Calu3 (cell line): ENCODE measurements around the gene C1orf21. TPM values are rescaled to one million over a fixed set of nuclear protein-coding genes. Genes with fewer than 3 reads are reported as not detected.

Experiments
- BruUV-seq: library from RNA; stranded (reverse); fragments of 400-500 nt; replicated peaks from 2 replicates; lab custom pipeline; 2021; lab: Mats Ljungman, UMichigan
- CTCF ChIA-PET: fragments of 300-600 bp; sonication (Branson Sonifier 250); formaldehyde crosslinking; loops from one replicate; lab custom pipeline; 2022; ENCODE audit warnings: antibody characterized with exemption; lab: Charles Lee
- DNase-seq: peaks from one replicate; pipeline ENCODE4 v3.0.0; 2022
- H3K27ac Mint-ChIP-seq: one replicate; pipeline ENCODE4 v1.8.0; 2022; ENCODE audit warnings: mixed read lengths; ENCODE audit not compliant: unreplicated experiment
- H3K27me3 Mint-ChIP-seq: one replicate; pipeline ENCODE4 v1.8.0; 2022; ENCODE audit warnings: mixed read lengths; ENCODE audit not compliant: unreplicated experiment
- H3K36me3 Mint-ChIP-seq: one replicate; pipeline ENCODE4 v1.8.0; 2022; ENCODE audit warnings: mild to moderate bottlenecking, moderate library complexity, mixed read lengths; ENCODE audit not compliant: insufficient read depth, unreplicated experiment
- H3K4me1 Mint-ChIP-seq: one replicate; pipeline ENCODE4 v1.8.0; 2022; ENCODE audit warnings: mild to moderate bottlenecking, low read depth, mixed read lengths; ENCODE audit not compliant: unreplicated experiment
- H3K4me3 Mint-ChIP-seq: one replicate; pipeline ENCODE4 v1.8.0; 2022; ENCODE audit warnings: mild to moderate bottlenecking, low read depth, moderate library complexity, mixed read lengths; ENCODE audit not compliant: unreplicated experiment
- H3K9me3 Mint-ChIP-seq: one replicate; pipeline ENCODE4 v1.8.0; 2022; ENCODE audit warnings: low read depth, mixed read lengths; ENCODE audit not compliant: unreplicated experiment
- CTCF ChIP-seq: fragments of 200-600 bp; IDR thresholded peaks from one replicate; pipeline ENCODE4 v1.8.0; 2022; ENCODE audit warnings: antibody characterized with exemption; ENCODE audit not compliant: unreplicated experiment
- intact Hi-C: fragments of 100-400 bp; cut with micrococcal nuclease; formaldehyde crosslinking; loops from one replicate; pipeline ENCODE4 v1.10.0; 2022; ENCODE audit not compliant: unreplicated experiment
- total RNA-seq: library from RNA; stranded (reverse); gene quantifications from 2 replicates; pipeline ENCODE4 v1.2.3, GENCODE V29; 2022

Gene C1orf21
- total RNA-seq, 1 experiment from 2014 or later: 20.6 TPM

- peaks cover 2% of the 10 kb centered on the region for H3K9me3 Mint-ChIP-seq
- H3K27ac Mint-ChIP-seq: no peak overlapping the region
- TF ChIP-seq CTCF: no peak
- BruUV-seq: no TSS peak
- H3K27me3 Mint-ChIP-seq: no peaks in the 10 kb centered on the region
- H3K4me3 Mint-ChIP-seq: no peak overlapping the region
- DNase-seq: no peak
- intact Hi-C loops: no loop called here
- H3K36me3 Mint-ChIP-seq: no peaks in the 10 kb centered on the region
- H3K4me1 Mint-ChIP-seq: peaks cover 14% of the 10 kb centered on the region
- CTCF ChIA-PET: no interaction called here
These were observed 245.8 kb downstream of the C1orf21 start for GRCh38 chr1:184632415-184633175.

- CTCF ChIA-PET: interaction anchor here (0.7 kb wide), 1 partner anchor 120 kb away, joined by 3 read pairs; no protein-coding TSS in a partner anchor
- no peaks in the 10 kb centered on the region for H3K27me3 Mint-ChIP-seq
- no peak overlapping the region for H3K27ac Mint-ChIP-seq
- no TSS peak for BruUV-seq
- no peaks in the 10 kb centered on the region for H3K36me3 Mint-ChIP-seq
- H3K9me3 Mint-ChIP-seq: peaks cover 2% of the 10 kb centered on the region
- TF ChIP-seq CTCF: no peak
- no peak overlapping the region for H3K4me3 Mint-ChIP-seq
- peaks cover 12% of the 10 kb centered on the region for H3K4me1 Mint-ChIP-seq
- no peak for DNase-seq
- intact Hi-C loops: no loop called here
These were observed 247.0 kb downstream of the C1orf21 start for GRCh38 chr1:184633785-184634184.

GRCh38 chr1:184634296-184634695 is 247.5 kb downstream of the C1orf21 start:
- H3K36me3 Mint-ChIP-seq: no peaks in the 10 kb centered on the region
- BruUV-seq: no TSS peak
- peaks cover 2% of the 10 kb centered on the region for H3K9me3 Mint-ChIP-seq
- H3K27ac Mint-ChIP-seq: no peak overlapping the region
- CTCF ChIA-PET: interaction anchor here (0.7 kb wide), 1 partner anchor 121 kb away, joined by 3 read pairs; no protein-coding TSS in a partner anchor
- TF ChIP-seq CTCF: no peak
- intact Hi-C loops: no loop called here
- DNase-seq: no peak
- peaks cover 7% of the 10 kb centered on the region for H3K4me1 Mint-ChIP-seq
- H3K27me3 Mint-ChIP-seq: no peaks in the 10 kb centered on the region
- no peak overlapping the region for H3K4me3 Mint-ChIP-seq

- Mint-ChIP-seq H3K9me3 (peaks cover 2% of the 10 kb centered on the region), H3K4me3 (no peak overlapping the region), H3K27ac (no peak overlapping the region), H3K36me3 (no peaks in the 10 kb centered on the region), H3K27me3 (no peaks in the 10 kb centered on the region), H3K4me1 (no peaks in the 10 kb centered on the region)
- intact Hi-C loops: no loop called here
- BruUV-seq: no TSS peak
- no peak for DNase-seq
- CTCF ChIA-PET: no interaction called here
- no peak for TF ChIP-seq CTCF
These were observed 248.6 kb downstream of the C1orf21 start for GRCh38 chr1:184635347-184635979.
